Naive thymus-derived CD4-positive, alpha-beta T cell (primary cell): ENCODE measurements around the gene CIDEC. TPM values are rescaled to one million over a fixed set of nuclear protein-coding genes. Genes with fewer than 3 reads are reported as not detected.

Experiments
- ATAC-seq: fragments of 150-1000 bp; cut with Tn5 transposase; 2 replicates; pipeline ENCODE4 v1.10.0; 2021; ENCODE audit warnings: mild to moderate bottlenecking, moderate library complexity
- CTCF ChIA-PET: fragments of 350-600 bp; sonication (Branson Sonifier 250); formaldehyde crosslinking; loops from one replicate; lab custom pipeline; 2021; ENCODE audit warnings: antibody characterized with exemption; lab: Charles Lee
- POLR2A ChIA-PET: fragments of 350-600 bp; sonication (Branson Sonifier 250); formaldehyde crosslinking; loops from one replicate; lab custom pipeline; 2021; ENCODE audit warnings: antibody characterized with exemption, inconsistent platforms; lab: Charles Lee
- DNase-seq, 9 donors: peaks; one replicate each; pipeline versions ENCODE4 v3.0.0 to v3.0.0-alpha.2; 2020 to 2022; ENCODE audit warnings: mixed read lengths in 1 of 9
- H3K27ac ChIP-seq: one replicate; pipeline ENCODE4 v1.7.0; 2013; ENCODE audit warnings: mild to moderate bottlenecking, low read depth, low read length, moderate library complexity
- H3K27me3 ChIP-seq, 2 donors: one replicate each; pipeline ENCODE4 v1.7.0; 2013; ENCODE audit warnings: low read length in 2 of 2, mild to moderate bottlenecking in 2 of 2, moderate library complexity in 2 of 2; ENCODE audit not compliant: control insufficient read depth in 2 of 2, insufficient read depth in 2 of 2
- H3K36me3 ChIP-seq, 3 experiments: 1 replicate in 2 of 3; 2 replicates in 1 of 3; pipeline ENCODE4 v1.7.0; 2013; ENCODE audit warnings: low read length in 3 of 3, mild to moderate bottlenecking in 3 of 3, moderate library complexity in 1 of 3; ENCODE audit not compliant: insufficient read depth in 3 of 3, control insufficient read depth in 2 of 3
- H3K4me1 ChIP-seq, 2 donors: one replicate each; pipeline ENCODE4 v1.7.0; 2013; ENCODE audit warnings: low read length in 2 of 2, mild to moderate bottlenecking in 2 of 2, moderate library complexity in 1 of 2; ENCODE audit not compliant: control insufficient read depth in 2 of 2, insufficient read depth in 2 of 2
- H3K4me3 ChIP-seq: 2 replicates; pipeline ENCODE4 v1.7.0; 2013; ENCODE audit warnings: mild to moderate bottlenecking, low read length
- H3K9me3 ChIP-seq, 3 experiments: 1 replicate in 2 of 3; 2 replicates in 1 of 3; pipeline ENCODE4 v1.7.0; 2013; ENCODE audit warnings: low read length in 3 of 3; ENCODE audit not compliant: control insufficient read depth in 2 of 3
- H3K27ac Mint-ChIP-seq, 9 donors: one replicate each; pipeline ENCODE4 v1.8.0; 2020 to 2022; ENCODE audit warnings: mixed read lengths in 9 of 9, mild to moderate bottlenecking in 8 of 9, moderate library complexity in 5 of 9, inconsistent platforms in 2 of 9
- H3K27me3 Mint-ChIP-seq, 5 donors: one replicate each; pipeline ENCODE4 v1.8.0; 2021 to 2022; ENCODE audit warnings: mixed read lengths in 5 of 5, mild to moderate bottlenecking in 1 of 5
- H3K36me3 Mint-ChIP-seq, 5 donors: one replicate each; pipeline ENCODE4 v1.8.0; 2020 to 2022; ENCODE audit warnings: mixed read lengths in 5 of 5, mild to moderate bottlenecking in 3 of 5, inconsistent platforms in 1 of 5
- H3K4me1 Mint-ChIP-seq, 7 donors: one replicate each; pipeline ENCODE4 v1.8.0; 2020 to 2022; ENCODE audit warnings: mixed read lengths in 7 of 7, mild to moderate bottlenecking in 3 of 7, inconsistent platforms in 1 of 7
- H3K4me3 Mint-ChIP-seq, 10 donors: one replicate each; pipeline ENCODE4 v1.8.0; 2020 to 2022; ENCODE audit warnings: mild to moderate bottlenecking in 10 of 10, mixed read lengths in 10 of 10, moderate library complexity in 6 of 10, inconsistent platforms in 2 of 10
- H3K9me3 Mint-ChIP-seq, 11 donors: one replicate each; pipeline ENCODE4 v1.8.0; 2020 to 2022; ENCODE audit warnings: mixed read lengths in 11 of 11, mild to moderate bottlenecking in 4 of 11, inconsistent platforms in 1 of 11, moderate library complexity in 1 of 11
- intact Hi-C, 2 donors: fragments of 100-400 bp; cut with micrococcal nuclease; formaldehyde crosslinking; loops; one replicate each; pipeline ENCODE4 v1.15.1; 2023
- polyA plus RNA-seq, 2 donors: library from polyadenylated mRNA; unstranded; fragments of 300-500 nt; fragmentation: Illumina TruSeq; gene quantifications; one replicate each; pipeline ENCODE4 v1.2.3, GENCODE V29; 2021
- total RNA-seq, 6 experiments: library from RNA in 5 of 6; stranded (reverse) in 5 of 6; gene quantifications; 1 replicate in 5 of 6; 2 replicates in 1 of 6; pipeline ENCODE4 v1.2.3 and lab custom pipeline; 2021 to 2026

CIDEC gene
- total and polyA plus RNA-seq, 7 experiments from 2014 or later = not detected

GRCh38 chr3:9828801-9829755, 51.0 kb downstream of the CIDEC start:
- no peaks in the 10 kb centered on the region for H3K27me3 ChIP-seq
- no peak for ATAC-seq
- ChIA-PET POLR2A (interaction anchor here (1.2 kb wide), 1 partner anchor 158 kb away, joined by 6 read pairs; the partner anchor contains the start of gene EMC3), CTCF (no interaction called here)
- H3K4me3 Mint-ChIP-seq = no peak overlapping the region
- H3K27ac ChIP-seq = no peak overlapping the region
- H3K36me3 Mint-ChIP-seq = peaks cover 0 to 5% (median 0%) of the 10 kb centered on the region in 5 donors
- H3K27me3 Mint-ChIP-seq = no peaks in the 10 kb centered on the region
- DNase-seq = no peak
- H3K4me1 Mint-ChIP-seq = peaks cover 6 to 8% (median 7%) of the 10 kb centered on the region in 7 donors
- H3K4me3 ChIP-seq = no peak overlapping the region
- no peaks in the 10 kb centered on the region for H3K9me3 ChIP-seq
- no peaks in the 10 kb centered on the region for H3K9me3 Mint-ChIP-seq
- H3K4me1 ChIP-seq = no peaks in the 10 kb centered on the region
- intact Hi-C loops = no loop called here
- peak overlapping the region in 1 of 9 donors; percentile 31 for H3K27ac Mint-ChIP-seq
- H3K36me3 ChIP-seq = peaks cover 0 to 29% (median 4%) of the 10 kb centered on the region in 3 experiments

DNA sequence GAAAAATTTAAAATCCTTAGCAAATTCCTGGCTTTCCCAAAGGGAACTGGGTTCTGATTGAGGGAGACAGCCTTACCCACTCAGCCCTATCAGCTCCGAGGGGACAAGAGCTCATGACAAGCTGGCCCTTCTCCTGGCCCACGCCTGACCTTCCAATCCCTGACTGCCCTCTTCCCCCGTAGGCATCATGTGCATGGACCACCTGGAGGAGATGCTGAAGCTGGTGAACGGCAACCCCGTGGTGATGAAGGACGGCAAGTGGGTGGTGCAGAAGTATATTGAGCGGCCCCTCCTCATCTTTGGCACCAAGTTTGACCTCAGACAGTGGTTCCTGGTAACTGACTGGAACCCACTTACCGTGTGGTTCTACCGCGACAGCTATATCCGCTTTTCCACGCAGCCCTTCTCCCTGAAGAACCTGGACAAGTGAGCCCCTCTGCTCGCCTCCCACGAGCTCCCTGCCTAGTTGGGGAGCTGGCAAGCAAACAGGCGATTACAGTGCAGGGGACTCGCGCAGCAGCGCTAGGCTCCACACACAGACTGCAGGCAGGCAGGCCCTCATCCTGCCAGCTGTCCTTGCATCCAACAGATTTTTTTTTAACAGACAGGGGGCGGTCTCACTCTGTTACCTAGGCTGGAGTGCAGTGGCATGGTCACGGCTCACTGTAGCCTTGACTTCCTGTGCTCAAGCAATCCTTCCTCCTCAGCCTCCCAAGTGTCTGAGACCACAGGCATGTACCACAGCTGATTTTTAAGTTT, 53.1 kb downstream of the CIDEC start:
- Mint-ChIP-seq H3K4me3 (no peak overlapping the region), H3K4me1 (peaks cover 6 to 8% (median 7%) of the 10 kb centered on the region in 7 donors), H3K27ac (no peak overlapping the region), H3K9me3 (no peaks in the 10 kb centered on the region), H3K27me3 (no peaks in the 10 kb centered on the region), H3K36me3 (peaks cover 0 to 5% (median 0%) of the 10 kb centered on the region in 5 donors)
- POLR2A ChIA-PET = no interaction called here
- peaks cover 0 to 12% (median 4%) of the 10 kb centered on the region in 3 experiments for H3K36me3 ChIP-seq
- no peaks in the 10 kb centered on the region for H3K9me3 ChIP-seq
- ATAC-seq (peak; percentile 29), DNase-seq (peak in 3 of 9 donors; percentile 21 to 28 (median 25))
- no peaks in the 10 kb centered on the region for H3K4me1 ChIP-seq
- CTCF ChIA-PET = interaction anchor here (0.6 to 0.7 kb wide), 2 partner anchors 19 to 71 kb away, joined by 3 to 4 read pairs; no protein-coding TSS in a partner anchor
- H3K27ac ChIP-seq = no peak overlapping the region
- no peaks in the 10 kb centered on the region for H3K27me3 ChIP-seq
- H3K4me3 ChIP-seq = no peak overlapping the region
- intact Hi-C loops = no loop called here

GRCh38 chr3:9825451-9826040, 54.5 kb downstream of the CIDEC start:
- Mint-ChIP-seq H3K27ac (peak overlapping the region in 1 of 9 donors; percentile 12), H3K27me3 (no peaks in the 10 kb centered on the region), H3K9me3 (no peaks in the 10 kb centered on the region), H3K4me1 (peaks cover 0 to 8% (median 0%) of the 10 kb centered on the region in 7 donors), H3K36me3 (no peaks in the 10 kb centered on the region), H3K4me3 (no peak overlapping the region)
- intact Hi-C loops = no loop called here
- no peaks in the 10 kb centered on the region for H3K9me3 ChIP-seq
- no peaks in the 10 kb centered on the region for H3K4me1 ChIP-seq
- no peak overlapping the region for H3K4me3 ChIP-seq
- DNase-seq (no peak), ATAC-seq (no peak)
- peaks cover 0 to 12% (median 4%) of the 10 kb centered on the region in 3 experiments for H3K36me3 ChIP-seq
- no peaks in the 10 kb centered on the region for H3K27me3 ChIP-seq
- POLR2A ChIA-PET = no interaction called here
- no peak overlapping the region for H3K27ac ChIP-seq
- CTCF ChIA-PET = no interaction called here

DNA sequence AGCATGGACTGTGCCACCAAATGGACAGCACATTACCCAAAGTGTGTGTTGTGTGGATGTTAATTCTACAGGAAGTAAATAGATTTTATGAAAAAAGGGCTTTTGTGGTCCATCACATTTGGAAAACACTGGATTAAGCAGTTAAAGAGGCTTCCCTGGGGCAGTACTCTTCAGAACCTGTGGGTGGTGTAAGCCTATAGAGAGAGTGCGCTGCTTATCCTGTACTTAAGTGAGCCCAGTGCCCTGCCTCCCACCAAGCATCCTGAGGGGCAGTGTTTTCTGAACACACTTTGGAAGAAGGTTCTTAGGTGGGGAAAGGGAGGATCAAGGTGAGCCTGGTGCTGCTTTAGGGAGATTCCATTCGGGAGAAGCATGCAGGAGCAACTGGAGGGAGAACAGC, 59.1 kb downstream of the CIDEC start:
- H3K36me3 ChIP-seq = no peaks in the 10 kb centered on the region
- Mint-ChIP-seq H3K27me3 (no peaks in the 10 kb centered on the region), H3K4me3 (no peak overlapping the region), H3K4me1 (peaks cover 0 to 5% (median 0%) of the 10 kb centered on the region in 7 donors), H3K27ac (no peak overlapping the region), H3K36me3 (peaks cover 0 to 14% (median 0%) of the 10 kb centered on the region in 5 donors), H3K9me3 (peaks cover 0 to 2% (median 0%) of the 10 kb centered on the region in 11 donors)
- POLR2A ChIA-PET = no interaction called here
- no peaks in the 10 kb centered on the region for H3K9me3 ChIP-seq
- DNase-seq (no peak), ATAC-seq (no peak)
- H3K27me3 ChIP-seq = no peaks in the 10 kb centered on the region
- CTCF ChIA-PET = no interaction called here
- no peaks in the 10 kb centered on the region for H3K4me1 ChIP-seq
- no peak overlapping the region for H3K27ac ChIP-seq
- intact Hi-C loops = no loop called here
- no peak overlapping the region for H3K4me3 ChIP-seq

DNA sequence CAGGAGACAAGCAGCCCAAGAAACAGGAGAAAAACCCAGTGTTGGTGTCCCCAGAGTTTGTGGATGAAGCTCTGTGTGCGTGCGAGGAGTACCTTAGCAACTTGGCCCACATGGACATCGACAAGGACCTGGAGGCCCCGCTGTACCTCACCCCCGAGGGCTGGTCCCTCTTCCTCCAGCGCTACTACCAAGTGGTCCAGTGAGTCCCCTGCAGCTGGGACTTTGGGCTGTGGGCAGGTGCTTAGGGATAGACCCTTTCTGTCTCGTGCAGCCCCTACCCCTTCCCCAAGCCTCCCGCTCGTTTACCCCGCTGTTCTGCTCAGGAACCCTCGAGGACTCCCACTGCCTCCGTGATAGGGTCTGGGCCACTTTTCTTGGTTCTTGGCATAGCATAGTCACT, 59.5 kb downstream of the CIDEC start:
- intact Hi-C loops = no loop called here

DNA sequence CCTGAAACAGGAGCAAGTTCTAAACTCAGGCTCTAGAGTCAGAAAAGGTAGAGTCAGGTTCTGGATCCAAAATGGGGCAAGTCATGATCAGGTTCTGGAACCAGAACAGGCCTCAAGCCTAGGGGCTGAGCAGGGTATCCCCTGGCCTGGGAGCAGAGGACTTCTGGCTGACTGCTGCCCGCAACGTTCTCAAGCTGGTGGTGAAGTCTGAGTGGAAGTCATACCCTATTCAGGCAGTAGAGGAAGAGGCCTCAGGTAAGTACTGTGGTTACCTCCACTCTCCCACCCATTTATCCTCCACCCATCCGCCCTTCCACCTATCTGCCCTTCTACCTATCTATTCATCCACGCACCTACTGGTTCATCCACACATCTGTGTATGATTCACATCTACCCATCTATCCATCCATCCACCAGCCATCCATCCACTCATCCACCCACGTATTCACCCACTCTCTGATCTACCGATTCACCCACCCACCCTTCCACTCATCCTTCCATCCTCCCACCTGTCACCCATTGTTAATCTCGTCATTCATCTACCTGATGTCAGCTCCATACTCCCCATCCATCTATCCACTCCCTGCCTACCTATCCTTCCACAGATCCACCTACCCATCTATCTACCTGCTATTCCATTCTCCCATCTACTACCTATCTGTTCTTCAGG, 61.3 kb downstream of the CIDEC start:
- no peaks in the 10 kb centered on the region for H3K27me3 ChIP-seq
- no peaks in the 10 kb centered on the region for H3K4me1 ChIP-seq
- H3K4me3 Mint-ChIP-seq = no peak overlapping the region
- no peak overlapping the region for H3K4me3 ChIP-seq
- peak overlapping the region in 1 of 9 donors; percentile 19 for H3K27ac Mint-ChIP-seq
- H3K9me3 Mint-ChIP-seq = peaks cover 0 to 2% (median 0%) of the 10 kb centered on the region in 11 donors
- POLR2A ChIA-PET = no interaction called here
- H3K36me3 Mint-ChIP-seq = peaks cover 0 to 14% (median 0%) of the 10 kb centered on the region in 5 donors
- peaks cover 0 to 5% (median 0%) of the 10 kb centered on the region in 7 donors for H3K4me1 Mint-ChIP-seq
- H3K9me3 ChIP-seq = no peaks in the 10 kb centered on the region
- DNase-seq (no peak), ATAC-seq (no peak)
- H3K36me3 ChIP-seq = no peaks in the 10 kb centered on the region
- no peak overlapping the region for H3K27ac ChIP-seq
- H3K27me3 Mint-ChIP-seq = no peaks in the 10 kb centered on the region
- intact Hi-C loops = no loop called here
- CTCF ChIA-PET = no interaction called here

More for the DNA sequence above, 59.5 kb downstream of the CIDEC start:
- Mint-ChIP-seq H3K27ac (no peak overlapping the region), H3K4me3 (no peak overlapping the region), H3K27me3 (no peaks in the 10 kb centered on the region), H3K9me3 (peaks cover 0 to 2% (median 0%) of the 10 kb centered on the region in 11 donors), H3K36me3 (peaks cover 0 to 14% (median 0%) of the 10 kb centered on the region in 5 donors), H3K4me1 (peaks cover 0 to 5% (median 0%) of the 10 kb centered on the region in 7 donors)
- no peaks in the 10 kb centered on the region for H3K27me3 ChIP-seq
- H3K27ac ChIP-seq = no peak overlapping the region
- CTCF ChIA-PET = no interaction called here
- H3K4me1 ChIP-seq = no peaks in the 10 kb centered on the region
- H3K4me3 ChIP-seq = no peak overlapping the region
- POLR2A ChIA-PET = no interaction called here
- H3K36me3 ChIP-seq = no peaks in the 10 kb centered on the region
- ATAC-seq (no peak), DNase-seq (no peak)
- no peaks in the 10 kb centered on the region for H3K9me3 ChIP-seq
